ENCODE results near the gene CSTPP1.

DNA sequence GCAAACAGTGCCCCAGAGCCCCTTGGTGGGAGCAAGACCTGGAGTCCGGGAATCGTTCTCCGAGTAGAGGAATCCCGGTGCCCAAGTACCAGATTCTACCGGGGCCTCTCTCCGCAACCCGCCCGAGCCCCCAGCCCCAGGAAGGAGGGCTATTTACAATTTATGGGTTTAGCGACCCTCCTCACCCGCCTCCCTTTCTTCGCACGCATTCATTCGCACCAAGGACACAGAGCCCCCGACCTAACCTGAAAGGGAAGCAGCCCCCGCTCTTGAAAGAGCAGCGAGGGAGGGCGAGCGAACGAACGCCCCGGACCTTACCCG lies 18.8 kb upstream of the CSTPP1 start:
- TF ChIP-seq, protein P1, sequence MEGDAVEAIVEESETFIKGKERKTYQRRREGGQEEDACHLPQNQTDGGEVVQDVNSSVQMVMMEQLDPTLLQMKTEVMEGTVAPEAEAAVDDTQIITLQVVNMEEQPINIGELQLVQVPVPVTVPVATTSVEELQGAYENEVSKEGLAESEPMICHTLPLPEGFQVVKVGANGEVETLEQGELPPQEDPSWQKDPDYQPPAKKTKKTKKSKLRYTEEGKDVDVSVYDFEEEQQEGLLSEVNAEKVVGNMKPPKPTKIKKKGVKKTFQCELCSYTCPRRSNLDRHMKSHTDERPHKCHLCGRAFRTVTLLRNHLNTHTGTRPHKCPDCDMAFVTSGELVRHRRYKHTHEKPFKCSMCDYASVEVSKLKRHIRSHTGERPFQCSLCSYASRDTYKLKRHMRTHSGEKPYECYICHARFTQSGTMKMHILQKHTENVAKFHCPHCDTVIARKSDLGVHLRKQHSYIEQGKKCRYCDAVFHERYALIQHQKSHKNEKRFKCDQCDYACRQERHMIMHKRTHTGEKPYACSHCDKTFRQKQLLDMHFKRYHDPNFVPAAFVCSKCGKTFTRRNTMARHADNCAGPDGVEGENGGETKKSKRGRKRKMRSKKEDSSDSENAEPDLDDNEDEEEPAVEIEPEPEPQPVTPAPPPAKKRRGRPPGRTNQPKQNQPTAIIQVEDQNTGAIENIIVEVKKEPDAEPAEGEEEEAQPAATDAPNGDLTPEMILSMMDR (IDR thresholded peaks at IDR 0.05): no peak
- TF ChIP-seq POLR2AphosphoS5 (IDR thresholded peaks at IDR 0.05): no peak
